ENCODE data around the gene SH3BP1.

- TF ChIP-seq RARB (CRISPR knock-in tag; IDR thresholded peaks at IDR 0.05) (no peak), RFX5 (IDR thresholded peaks at IDR 0.05) (no peak), EP300 (IDR thresholded peaks at IDR 0.05) (no peak), CTCF (IDR thresholded peaks at IDR 0.05) (no peak), TP53 (CRISPR knock-in tag; IDR thresholded peaks at IDR 0.05) (no peak), MAX (IDR thresholded peaks at IDR 0.05) (no peak), HDAC2 (IDR thresholded peaks at IDR 0.05) (no peak), JUN (IDR thresholded peaks at IDR 0.05) (no peak)
Observed at GRCh38 chr22:37617431-37617830, 22.0 kb upstream of the SH3BP1 start.
